Measurements from ENCODE around the gene NBDY. TPM values are rescaled to one million over a fixed set of nuclear protein-coding genes. Genes with fewer than 3 reads are reported as not detected.

Gene NBDY
- polyA plus RNA-seq, 6 donors from 2014 or later = 44.9 to 69.1 (median 54.8) TPM

- H3K4me3 Mint-ChIP-seq = peak overlapping the region in 6 of 8 donors; percentile 81 to 96 (median 94)
- peak overlapping the region in 5 of 6 donors; percentile 79 to 96 (median 90) for H3K27ac Mint-ChIP-seq
- peaks cover 14 to 45% (median 36%) of the 10 kb centered on the region in 3 donors for H3K4me1 Mint-ChIP-seq
- peaks cover 0 to 8% of the 10 kb centered on the region in 2 donors for H3K36me3 Mint-ChIP-seq
- DNase-seq = peak; percentile 68
- no peaks in the 10 kb centered on the region for H3K27me3 Mint-ChIP-seq
- H3K9me3 Mint-ChIP-seq = no peaks in the 10 kb centered on the region
- ATAC-seq (ENCODE audit: low read depth in 2 of 2) = no peak
Observed at GRCh38 chrX:56783450-56783831, 54.4 kb downstream of the NBDY start.

GRCh38 chrX:56783996-56784620, 55.1 kb downstream of the NBDY start:
- ATAC-seq (ENCODE audit: low read depth in 2 of 2) (no peak), DNase-seq (no peak)
- H3K4me1 Mint-ChIP-seq = peaks cover 14 to 52% (median 36%) of the 10 kb centered on the region in 3 donors
- no peaks in the 10 kb centered on the region for H3K9me3 Mint-ChIP-seq
- H3K4me3 Mint-ChIP-seq = peak overlapping the region in 4 of 8 donors; percentile 25 to 96 (median 56)
- no peaks in the 10 kb centered on the region for H3K27me3 Mint-ChIP-seq
- peak overlapping the region in 2 of 6 donors; percentile 15 to 83 for H3K27ac Mint-ChIP-seq
- H3K36me3 Mint-ChIP-seq = peaks cover 0 to 8% of the 10 kb centered on the region in 2 donors

GRCh38 chrX:56784666-56785065, 55.6 kb downstream of the NBDY start:
- Mint-ChIP-seq H3K27ac (peak overlapping the region in 1 of 6 donors; percentile 42), H3K9me3 (no peaks in the 10 kb centered on the region), H3K27me3 (no peaks in the 10 kb centered on the region), H3K4me3 (no peak overlapping the region), H3K36me3 (peaks cover 0 to 8% of the 10 kb centered on the region in 2 donors), H3K4me1 (peaks cover 14 to 56% (median 36%) of the 10 kb centered on the region in 3 donors)
- ATAC-seq (ENCODE audit: low read depth in 2 of 2) = no peak
- no peak for DNase-seq

GRCh38 chrX:56785442-56785841, 56.4 kb downstream of the NBDY start:
- ATAC-seq (ENCODE audit: low read depth in 2 of 2) = no peak
- Mint-ChIP-seq H3K4me1 (peaks cover 14 to 62% (median 36%) of the 10 kb centered on the region in 3 donors), H3K27ac (peak overlapping the region in 2 of 6 donors; percentile 58 to 88), H3K9me3 (no peaks in the 10 kb centered on the region), H3K27me3 (no peaks in the 10 kb centered on the region), H3K4me3 (no peak overlapping the region), H3K36me3 (peaks cover 0 to 8% of the 10 kb centered on the region in 2 donors)
- DNase-seq = no peak

GRCh38 chrX:56786889-56787733, 58.1 kb downstream of the NBDY start:
- H3K27me3 Mint-ChIP-seq = no peaks in the 10 kb centered on the region
- peak overlapping the region in 5 of 6 donors; percentile 4 to 84 (median 51) for H3K27ac Mint-ChIP-seq
- ATAC-seq (ENCODE audit: low read depth in 2 of 2) = no peak
- H3K4me3 Mint-ChIP-seq = no peak overlapping the region
- H3K36me3 Mint-ChIP-seq = peaks cover 0 to 5% of the 10 kb centered on the region in 2 donors
- no peaks in the 10 kb centered on the region for H3K9me3 Mint-ChIP-seq
- no peak for DNase-seq
- peaks cover 21 to 58% (median 36%) of the 10 kb centered on the region in 3 donors for H3K4me1 Mint-ChIP-seq

GRCh38 chrX:56787734-56788152, 58.7 kb downstream of the NBDY start:
- H3K36me3 Mint-ChIP-seq = no peaks in the 10 kb centered on the region
- no peak for ATAC-seq (ENCODE audit: low read depth in 2 of 2)
- H3K9me3 Mint-ChIP-seq = no peaks in the 10 kb centered on the region
- H3K27ac Mint-ChIP-seq = peak overlapping the region in 2 of 6 donors; percentile 45 to 52
- no peak for DNase-seq
- H3K4me3 Mint-ChIP-seq = peak overlapping the region in 1 of 8 donors; percentile 31
- H3K27me3 Mint-ChIP-seq = no peaks in the 10 kb centered on the region
- H3K4me1 Mint-ChIP-seq = peaks cover 24 to 57% (median 35%) of the 10 kb centered on the region in 3 donors

GRCh38 chrX:56788229-56788628, 59.2 kb downstream of the NBDY start:
- peak overlapping the region in 2 of 6 donors; percentile 52 to 61 for H3K27ac Mint-ChIP-seq
- no peaks in the 10 kb centered on the region for H3K9me3 Mint-ChIP-seq
- no peaks in the 10 kb centered on the region for H3K27me3 Mint-ChIP-seq
- no peaks in the 10 kb centered on the region for H3K36me3 Mint-ChIP-seq
- DNase-seq (no peak), ATAC-seq (ENCODE audit: low read depth in 2 of 2) (no peak)
- peaks cover 24 to 53% (median 30%) of the 10 kb centered on the region in 3 donors for H3K4me1 Mint-ChIP-seq
- peak overlapping the region in 2 of 8 donors; percentile 32 to 59 for H3K4me3 Mint-ChIP-seq

- peak overlapping the region in 3 of 8 donors; percentile 32 to 82 (median 59) for H3K4me3 Mint-ChIP-seq
- peak overlapping the region in 1 of 6 donors; percentile 3 for H3K27ac Mint-ChIP-seq
- no peaks in the 10 kb centered on the region for H3K9me3 Mint-ChIP-seq
- DNase-seq (no peak), ATAC-seq (ENCODE audit: low read depth in 2 of 2) (no peak)
- H3K36me3 Mint-ChIP-seq = no peaks in the 10 kb centered on the region
- H3K4me1 Mint-ChIP-seq = peaks cover 24 to 48% (median 27%) of the 10 kb centered on the region in 3 donors
- no peaks in the 10 kb centered on the region for H3K27me3 Mint-ChIP-seq
Observed at GRCh38 chrX:56788717-56789122, 59.7 kb downstream of the NBDY start.

- no peak for DNase-seq
Observed at GRCh38 chrX:56789518-56790070, 60.6 kb downstream of the NBDY start.

GRCh38 chrX:56790778-56791177, 61.7 kb downstream of the NBDY start:
- DNase-seq (no peak), ATAC-seq (ENCODE audit: low read depth in 2 of 2) (no peak)
- H3K27ac Mint-ChIP-seq = no peak overlapping the region
- H3K36me3 Mint-ChIP-seq = no peaks in the 10 kb centered on the region
- no peak overlapping the region for H3K4me3 Mint-ChIP-seq
- no peaks in the 10 kb centered on the region for H3K27me3 Mint-ChIP-seq
- H3K9me3 Mint-ChIP-seq = no peaks in the 10 kb centered on the region
- peaks cover 24 to 46% (median 26%) of the 10 kb centered on the region in 3 donors for H3K4me1 Mint-ChIP-seq

More at GRCh38 chrX:56789518-56790070, 60.6 kb downstream of the NBDY start:
- no peaks in the 10 kb centered on the region for H3K36me3 Mint-ChIP-seq
- H3K27ac Mint-ChIP-seq = peak overlapping the region in 1 of 6 donors; percentile 38
- H3K9me3 Mint-ChIP-seq = no peaks in the 10 kb centered on the region
- peaks cover 24 to 48% (median 26%) of the 10 kb centered on the region in 3 donors for H3K4me1 Mint-ChIP-seq
- ATAC-seq (ENCODE audit: low read depth in 2 of 2) = no peak
- H3K27me3 Mint-ChIP-seq = no peaks in the 10 kb centered on the region
- H3K4me3 Mint-ChIP-seq = peak overlapping the region in 1 of 8 donors; percentile 10

GRCh38 chrX:56791456-56791855, 62.4 kb downstream of the NBDY start:
- peak overlapping the region in 4 of 6 donors; percentile 9 to 99 (median 45) for H3K27ac Mint-ChIP-seq
- no peaks in the 10 kb centered on the region for H3K9me3 Mint-ChIP-seq
- DNase-seq = no peak
- peaks cover 23 to 45% (median 28%) of the 10 kb centered on the region in 3 donors for H3K4me1 Mint-ChIP-seq
- no peaks in the 10 kb centered on the region for H3K27me3 Mint-ChIP-seq
- no peak for ATAC-seq (ENCODE audit: low read depth in 2 of 2)
- peak overlapping the region in 1 of 8 donors; percentile 29 for H3K4me3 Mint-ChIP-seq
- no peaks in the 10 kb centered on the region for H3K36me3 Mint-ChIP-seq

GRCh38 chrX:56792270-56793111, 63.4 kb downstream of the NBDY start:
- Mint-ChIP-seq H3K4me3 (peak overlapping the region in 2 of 8 donors; percentile 2 to 65), H3K4me1 (peaks cover 21 to 50% (median 36%) of the 10 kb centered on the region in 3 donors), H3K27ac (peak overlapping the region in 5 of 6 donors; percentile 9 to 90 (median 59)), H3K36me3 (no peaks in the 10 kb centered on the region), H3K9me3 (no peaks in the 10 kb centered on the region), H3K27me3 (no peaks in the 10 kb centered on the region)
- DNase-seq (no peak), ATAC-seq (ENCODE audit: low read depth in 2 of 2) (no peak)

GRCh38 chrX:56793112-56793430, 64.0 kb downstream of the NBDY start:
- no peak for DNase-seq
- Mint-ChIP-seq H3K4me3 (no peak overlapping the region), H3K27me3 (no peaks in the 10 kb centered on the region), H3K36me3 (no peaks in the 10 kb centered on the region), H3K27ac (no peak overlapping the region), H3K9me3 (no peaks in the 10 kb centered on the region), H3K4me1 (peaks cover 21 to 49% (median 38%) of the 10 kb centered on the region in 3 donors)
- ATAC-seq (ENCODE audit: low read depth in 2 of 2) = no peak

Measured in naive B cell (primary cell).